Inferior parietal cortex (tissue), 1 donor: Measurements from ENCODE around the gene MAP7.

Source experiments
- DNase-seq: peaks from one replicate; pipeline ENCODE4 v3.0.0-alpha.2; 2016; ENCODE audit errors: extremely low spot score

The MAP7 gene

DNA sequence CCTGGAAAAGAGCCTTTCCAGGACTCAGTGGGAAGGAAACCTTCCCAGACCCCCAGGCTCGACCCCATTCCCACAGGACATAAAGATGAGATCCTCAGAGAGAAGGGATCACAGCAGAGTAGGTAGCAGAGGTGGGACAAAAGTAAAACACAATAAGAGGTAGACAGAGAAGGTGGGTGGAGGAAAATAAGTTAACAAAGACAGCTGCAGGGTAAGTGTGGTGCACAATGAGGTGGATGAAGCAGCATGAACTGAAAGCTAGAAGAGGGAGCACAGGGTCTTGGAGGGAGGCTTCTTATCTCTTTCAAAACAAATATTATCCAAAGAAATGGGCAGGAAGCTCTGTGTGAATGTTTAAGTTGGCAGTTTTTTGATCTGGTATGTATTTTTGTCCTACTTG is 14.0 kb upstream of the MAP7 start:
- DNase-seq: no peak

DNA sequence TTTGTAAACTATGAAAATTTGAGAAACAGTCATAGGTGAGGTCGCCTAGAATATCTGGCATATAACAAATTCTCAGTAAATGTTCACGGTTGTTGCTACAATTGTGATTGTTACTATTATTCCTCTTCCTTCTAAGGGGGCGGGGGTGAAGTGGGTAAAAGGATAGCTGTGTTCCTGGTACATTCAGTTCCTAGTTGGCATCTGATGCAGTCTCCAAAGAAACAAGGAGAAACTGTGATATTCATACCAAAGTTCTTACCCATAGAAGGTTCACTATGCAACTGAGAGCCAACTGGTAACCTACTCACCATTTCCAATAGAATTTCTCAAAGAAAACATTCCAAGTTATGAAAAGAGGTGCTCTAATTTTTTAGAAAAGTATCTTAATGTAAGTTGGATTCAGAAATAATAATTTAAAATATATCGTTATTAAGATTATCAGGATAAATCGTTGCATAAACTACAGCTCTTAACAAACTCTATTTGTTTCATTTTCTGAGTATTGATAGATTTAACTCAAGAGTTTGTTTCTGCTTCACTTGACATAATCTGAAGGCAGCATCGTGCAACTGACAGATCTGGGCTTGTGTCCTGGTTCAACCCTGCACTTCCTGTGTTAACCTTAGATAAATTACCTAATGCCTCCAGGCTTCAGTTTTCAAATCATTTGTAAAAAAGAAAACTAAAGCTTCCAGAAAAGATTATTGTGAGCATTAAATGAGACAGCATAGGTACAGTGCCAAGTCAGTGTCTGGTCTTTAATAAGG is 13.3 kb upstream of the MAP7 start:
- no peak for DNase-seq

DNA sequence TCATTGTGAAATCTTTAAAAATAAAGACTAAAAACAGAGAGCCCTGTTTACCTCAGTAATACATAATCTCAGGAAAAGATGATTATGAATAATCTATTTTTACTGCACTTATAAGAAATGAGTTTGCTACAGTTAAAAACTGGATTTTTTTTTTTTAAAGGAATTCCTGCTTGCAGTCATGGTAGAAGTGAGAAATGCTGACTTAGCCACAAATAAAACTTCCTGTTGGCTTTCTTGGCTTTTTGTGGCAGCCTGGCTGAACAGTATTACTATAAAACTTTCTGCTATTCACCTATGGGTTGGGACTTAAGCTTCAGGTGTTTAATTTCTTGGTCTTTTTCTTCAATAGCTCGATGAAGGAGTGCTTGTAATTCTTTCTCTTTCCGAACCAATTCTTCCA is 12.0 kb upstream of the MAP7 start:
- no peak for DNase-seq

DNA sequence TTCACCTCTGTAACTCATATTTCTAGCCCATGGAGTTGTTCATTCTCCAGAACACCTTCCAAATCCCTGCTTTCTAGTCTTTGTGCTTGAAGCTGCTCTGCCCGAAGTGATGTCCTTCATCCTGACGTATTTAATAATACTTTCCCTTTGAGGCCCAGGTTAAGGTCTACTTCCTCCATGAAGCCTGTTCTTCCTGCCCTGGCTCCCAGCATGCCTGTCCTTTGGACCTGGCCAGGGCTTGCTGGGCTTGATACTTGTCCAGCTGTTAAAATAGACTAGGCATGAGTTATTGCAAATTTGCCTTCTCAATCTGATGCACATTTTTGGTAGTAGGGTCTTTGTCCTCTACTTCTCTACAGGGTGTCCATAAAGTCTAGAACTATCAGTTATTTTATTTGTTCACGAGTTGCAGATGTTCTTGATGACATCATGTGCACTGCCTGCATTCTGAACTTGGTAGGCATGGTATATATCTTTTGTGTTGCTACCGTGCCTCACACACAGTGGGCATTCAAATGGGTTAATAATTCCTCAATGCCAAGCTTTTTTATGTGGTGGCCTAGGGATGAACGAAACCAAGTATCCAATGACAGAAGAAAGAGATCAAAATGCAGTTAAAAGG is 3.1 kb upstream of the MAP7 start:
- DNase-seq: no peak

DNA sequence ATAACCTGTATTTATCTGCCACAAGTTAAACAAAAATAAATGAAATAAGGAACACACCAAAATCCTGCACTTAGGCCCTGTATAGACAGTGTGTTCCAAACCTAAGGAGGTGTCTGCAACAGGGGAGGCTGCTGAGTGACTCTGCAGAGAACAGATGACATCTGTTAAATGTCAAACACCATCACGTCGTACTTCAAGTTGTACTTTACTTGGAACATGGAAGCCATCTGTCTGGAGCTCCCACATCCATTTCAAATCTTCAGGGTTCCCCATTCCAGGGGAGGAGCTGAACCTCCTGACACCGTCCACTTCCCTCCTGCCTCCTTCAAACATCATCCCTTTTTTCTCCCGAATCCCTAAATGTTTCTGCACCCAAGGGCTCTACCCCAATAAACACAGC is 1.8 kb upstream of the MAP7 start:
- DNase-seq: no peak

DNA sequence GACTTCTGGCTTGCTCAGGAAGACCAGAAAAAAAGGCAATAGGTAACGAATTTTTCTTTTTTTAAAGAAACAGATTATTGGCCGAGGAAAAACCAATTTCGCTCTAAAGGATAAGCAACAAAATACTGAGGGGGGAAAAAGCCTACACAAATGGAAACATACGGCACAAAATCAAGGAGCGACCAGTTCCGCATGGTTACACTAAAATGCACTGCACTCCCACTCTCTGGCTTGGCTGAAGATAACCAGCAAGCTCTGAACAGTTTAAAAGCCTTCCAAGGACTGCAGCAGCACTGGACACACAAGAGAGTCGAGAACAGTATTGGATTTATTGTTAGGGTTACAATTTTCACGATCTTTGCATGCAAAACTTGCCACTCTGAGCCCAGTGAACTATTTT is 881 bp upstream of the MAP7 start:
- DNase-seq: no peak

DNA sequence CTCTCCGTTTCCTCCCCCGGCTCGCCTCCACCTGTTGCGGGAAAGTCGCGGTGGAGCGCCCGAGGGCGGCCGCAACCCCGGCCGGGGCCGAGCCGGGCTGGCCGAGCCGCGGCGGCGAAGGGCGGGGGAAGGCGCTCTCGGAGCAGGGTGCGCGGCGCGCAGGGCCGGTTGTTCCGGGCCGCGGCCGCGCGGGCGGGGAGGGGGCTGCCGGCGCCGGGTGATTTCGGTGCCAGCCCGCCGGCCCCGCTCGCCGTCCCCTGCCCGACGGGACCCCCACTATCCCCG is 235 bp downstream of the MAP7 start:
- no peak for DNase-seq

DNA sequence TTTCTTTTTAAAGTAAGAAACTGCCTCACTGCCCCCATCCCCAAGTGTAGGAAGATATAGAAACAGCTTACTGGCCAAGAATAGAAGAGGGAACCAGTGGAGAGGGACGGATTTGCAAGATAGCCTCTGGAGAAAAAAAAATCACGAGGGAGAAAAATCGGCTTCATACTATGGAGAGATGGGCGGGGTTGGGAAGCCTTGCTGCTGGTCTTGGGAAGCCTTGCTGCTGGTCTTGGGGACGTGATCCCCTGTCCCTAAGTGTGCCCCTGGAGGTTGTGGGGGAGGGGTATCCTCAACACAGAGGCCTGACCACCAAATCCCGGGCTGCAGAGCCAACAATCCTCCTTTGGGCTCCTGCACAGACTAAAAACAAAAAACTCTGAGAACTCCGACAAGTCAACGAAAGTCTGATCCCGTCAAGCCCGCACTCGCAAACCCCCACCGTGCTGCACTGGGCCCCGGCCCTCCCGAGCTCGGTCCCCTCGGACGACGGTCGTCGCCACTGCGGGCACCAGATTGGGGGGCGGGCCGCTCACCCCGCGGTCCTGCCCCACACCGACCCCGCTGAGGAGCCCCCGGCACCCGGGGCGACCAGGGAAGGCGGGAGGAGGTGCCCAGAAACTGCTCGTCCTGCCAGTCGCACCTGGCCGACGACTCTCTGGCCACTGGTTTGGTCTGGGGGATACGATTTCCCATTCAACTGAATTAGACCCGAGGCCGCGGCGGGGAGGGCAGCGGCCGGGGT is 750 bp downstream of the MAP7 start:
- no peak for DNase-seq

DNA sequence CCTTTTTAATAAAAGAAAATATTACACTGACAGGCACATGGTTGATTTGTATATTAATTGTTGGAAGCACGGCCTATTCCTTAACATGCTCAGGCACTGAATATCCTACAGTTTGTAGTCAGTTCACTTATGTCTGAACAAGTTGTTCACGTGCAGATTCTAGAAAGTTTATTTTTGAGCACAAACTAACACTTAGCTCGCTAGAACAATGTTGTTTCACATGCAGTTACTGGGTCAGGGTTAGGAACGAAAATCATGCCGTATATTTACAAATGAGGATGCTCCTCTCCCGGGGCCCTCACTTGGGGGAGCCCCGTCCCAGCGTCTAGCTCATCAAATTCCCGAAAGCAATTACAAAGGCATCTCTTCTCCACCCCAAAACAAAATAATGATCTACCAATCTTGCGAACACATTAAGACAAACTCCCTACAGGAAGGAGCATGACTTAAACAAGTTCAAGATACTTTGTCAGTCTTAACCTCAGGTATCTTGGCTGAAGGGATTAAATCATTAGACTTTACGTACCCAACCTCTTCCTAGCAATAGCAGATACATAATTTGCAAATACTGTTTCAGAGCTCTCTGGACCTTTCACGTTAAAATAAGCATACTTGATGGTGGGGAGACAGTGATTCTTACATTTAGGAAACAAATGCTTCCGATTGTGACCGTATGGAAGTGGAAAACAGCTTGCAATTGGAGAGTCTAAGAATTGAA is 1.5 kb downstream of the MAP7 start:
- DNase-seq: peak; percentile 43

DNA sequence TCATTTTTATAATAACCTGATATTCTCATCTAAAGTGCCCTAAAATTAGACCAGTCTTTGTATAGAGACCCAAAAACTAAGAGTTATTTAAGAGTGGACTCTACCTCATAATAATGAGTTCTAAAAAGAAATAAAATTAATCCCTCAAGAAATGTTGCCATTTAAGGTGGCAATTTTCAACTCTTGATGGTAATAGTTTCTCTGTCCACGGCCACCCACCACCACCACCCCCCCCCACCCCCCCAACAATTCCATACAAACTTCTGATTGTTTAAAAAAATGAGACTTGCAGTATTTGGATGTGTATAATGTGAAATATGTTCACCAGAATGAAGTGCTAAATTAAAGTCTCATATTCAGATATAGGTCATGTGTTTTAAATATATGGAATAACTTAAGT is 2.4 kb downstream of the MAP7 start:
- no peak for DNase-seq

DNA sequence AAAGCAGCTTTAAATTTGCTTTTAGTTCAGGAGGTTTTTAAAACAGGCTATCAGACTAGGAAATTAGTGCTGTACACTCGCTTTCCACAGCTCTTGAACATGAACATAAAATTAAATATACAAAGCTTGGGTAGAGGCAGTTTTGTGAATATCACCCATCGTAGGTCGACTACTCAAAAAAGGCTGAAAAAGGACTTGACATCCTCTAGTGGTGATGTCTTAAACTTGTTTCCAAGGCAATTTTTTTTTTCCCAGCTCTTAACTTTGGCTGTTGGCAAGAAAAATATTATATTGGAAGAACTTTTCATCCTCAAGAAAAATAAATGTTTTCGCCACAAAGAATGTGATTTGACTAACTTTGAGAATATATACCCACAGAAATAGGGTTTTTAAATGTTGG is 2.9 kb downstream of the MAP7 start:
- DNase-seq: peak; percentile 86

DNA sequence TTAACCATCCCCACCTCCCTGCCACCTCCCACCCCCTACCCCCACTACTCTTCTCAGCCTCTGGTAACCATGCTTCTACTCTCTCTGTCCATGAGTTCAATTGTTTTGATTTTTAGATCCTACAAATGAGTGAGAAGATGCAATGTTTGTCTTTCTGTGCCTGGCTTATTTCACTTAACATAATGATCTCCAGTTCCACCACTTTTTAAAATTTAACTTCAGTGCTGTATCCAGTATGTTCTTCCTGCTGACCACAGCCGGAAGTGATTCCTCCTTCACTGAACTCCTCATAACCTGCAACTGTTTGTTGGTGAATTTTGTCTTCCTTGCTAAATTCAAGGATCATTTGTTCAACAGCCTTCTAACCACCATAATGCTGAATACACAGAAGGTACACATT is 3.9 kb downstream of the MAP7 start:
- no peak for DNase-seq

DNA sequence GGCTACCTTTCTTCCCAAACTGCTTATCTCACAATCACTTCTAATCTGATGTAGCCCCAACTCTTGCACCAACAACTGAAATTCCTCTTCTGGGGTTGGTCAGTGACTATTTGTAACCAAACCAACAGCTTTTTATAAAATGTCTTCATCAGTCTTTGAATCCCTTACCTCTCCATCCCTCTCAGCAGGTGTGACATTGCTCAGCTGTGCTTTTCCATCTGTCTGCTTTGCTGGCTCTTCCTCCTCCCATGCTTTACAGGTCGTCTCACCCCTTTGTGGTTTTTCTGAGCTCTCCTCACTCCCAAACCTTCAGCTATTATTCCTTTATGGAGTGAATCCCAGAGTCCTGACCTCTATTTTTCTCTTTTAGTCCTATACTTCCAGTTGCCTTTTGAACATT is 5.9 kb downstream of the MAP7 start:
- no peak for DNase-seq

DNA sequence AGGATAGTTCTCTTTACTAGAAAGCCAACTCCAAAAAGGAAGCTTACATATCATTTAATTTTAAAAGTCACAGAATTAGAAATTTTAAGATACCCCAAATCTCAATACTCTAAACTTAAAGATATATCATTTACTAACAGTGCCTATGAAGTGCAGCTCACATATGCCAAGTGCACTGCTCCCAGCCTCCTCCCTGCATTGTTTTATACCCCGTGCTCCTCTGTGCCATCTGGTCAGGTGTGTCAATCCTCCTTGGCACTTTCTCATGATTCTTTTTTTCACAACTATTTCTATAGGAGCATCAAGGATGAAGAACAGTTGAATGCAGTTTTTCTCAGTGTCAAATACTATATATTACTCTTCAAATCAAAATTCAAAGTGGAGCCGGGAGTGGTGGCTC is 8.8 kb downstream of the MAP7 start:
- no peak for DNase-seq

DNA sequence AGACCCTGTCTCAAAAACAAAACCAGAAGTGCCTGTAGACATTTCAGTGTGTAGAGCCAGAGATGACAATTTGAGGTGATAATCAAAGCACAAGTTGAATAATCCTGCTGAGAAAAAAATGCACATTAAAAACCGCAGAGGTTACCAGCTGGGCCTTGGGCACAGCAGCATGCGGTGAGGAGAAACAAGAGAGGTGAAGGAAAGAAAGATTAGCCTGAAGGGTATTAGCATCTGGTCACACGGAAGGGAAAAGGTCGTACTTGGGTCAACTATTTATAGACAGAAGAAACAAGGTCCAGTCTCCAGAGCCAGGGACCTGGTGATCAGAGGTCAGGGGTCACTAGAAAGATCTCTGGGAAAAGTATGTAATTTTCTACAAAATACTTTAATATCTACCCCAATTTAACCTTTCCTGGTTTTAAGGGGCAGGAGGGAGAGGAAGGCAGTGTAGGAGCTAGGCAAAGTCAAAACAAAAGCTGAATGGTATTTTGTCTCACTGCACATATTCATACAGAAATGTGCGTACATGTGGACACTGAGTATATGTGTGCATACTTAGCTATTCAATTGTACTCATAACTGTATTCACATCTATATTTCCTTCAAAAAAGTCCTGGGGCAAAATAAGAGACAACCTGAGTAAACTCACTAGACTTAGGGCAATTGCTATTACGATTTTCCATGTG is 10.1 kb downstream of the MAP7 start:
- DNase-seq: no peak

DNA sequence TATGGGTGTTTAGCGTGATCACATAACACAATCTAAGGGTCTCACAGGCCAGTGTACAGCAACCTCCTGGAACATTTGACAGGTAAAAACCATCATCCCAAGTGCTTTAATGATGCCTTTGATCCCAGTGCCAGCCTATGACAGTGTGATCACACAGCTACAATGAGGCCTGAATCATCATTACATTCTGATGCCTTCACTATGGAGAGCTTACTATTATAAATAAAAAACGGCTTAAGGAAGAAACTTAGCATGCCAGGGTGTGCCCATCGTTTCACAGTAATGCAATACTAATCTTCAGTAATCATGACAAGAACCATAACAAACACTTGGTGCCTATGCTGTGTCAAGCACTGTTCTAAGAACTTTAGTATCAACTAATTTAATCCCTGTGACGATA is 11.4 kb downstream of the MAP7 start:
- no peak for DNase-seq

DNA sequence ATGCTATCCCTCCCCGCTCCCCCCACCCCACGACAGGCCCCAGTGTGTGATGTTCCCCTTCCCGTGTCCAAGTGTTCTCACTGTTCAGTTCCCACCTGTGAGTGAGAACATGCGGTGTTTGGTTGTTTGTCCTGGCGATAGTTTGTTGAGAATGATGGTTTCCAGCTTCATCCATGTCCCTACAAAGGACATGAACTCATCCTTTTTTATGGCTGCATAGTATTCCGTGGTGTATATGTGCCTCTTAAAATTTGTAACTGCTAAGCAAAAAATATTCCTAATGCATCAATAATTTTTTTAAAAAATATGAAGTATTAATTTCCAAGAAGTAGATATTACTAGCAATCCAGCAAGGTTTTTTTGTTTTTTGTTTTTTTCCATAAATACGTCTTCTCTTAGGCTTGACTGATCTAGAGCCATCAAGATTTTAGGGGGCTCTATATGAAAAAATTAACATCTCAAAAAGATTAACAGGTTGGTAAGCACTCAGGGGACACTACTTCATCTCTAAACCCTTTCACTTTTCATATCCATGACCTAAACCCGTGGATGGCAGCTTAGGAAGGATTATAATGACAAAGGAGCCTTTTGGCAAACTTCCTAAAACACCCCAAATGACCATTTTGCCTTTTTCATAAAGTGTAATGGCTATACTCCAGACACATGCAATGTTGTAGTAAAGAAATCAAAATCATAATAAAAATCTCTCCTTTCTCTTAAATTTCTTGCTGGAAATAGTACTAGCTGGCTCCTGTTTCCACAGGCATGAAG is 14.2 kb downstream of the MAP7 start:
- no peak for DNase-seq

DNA sequence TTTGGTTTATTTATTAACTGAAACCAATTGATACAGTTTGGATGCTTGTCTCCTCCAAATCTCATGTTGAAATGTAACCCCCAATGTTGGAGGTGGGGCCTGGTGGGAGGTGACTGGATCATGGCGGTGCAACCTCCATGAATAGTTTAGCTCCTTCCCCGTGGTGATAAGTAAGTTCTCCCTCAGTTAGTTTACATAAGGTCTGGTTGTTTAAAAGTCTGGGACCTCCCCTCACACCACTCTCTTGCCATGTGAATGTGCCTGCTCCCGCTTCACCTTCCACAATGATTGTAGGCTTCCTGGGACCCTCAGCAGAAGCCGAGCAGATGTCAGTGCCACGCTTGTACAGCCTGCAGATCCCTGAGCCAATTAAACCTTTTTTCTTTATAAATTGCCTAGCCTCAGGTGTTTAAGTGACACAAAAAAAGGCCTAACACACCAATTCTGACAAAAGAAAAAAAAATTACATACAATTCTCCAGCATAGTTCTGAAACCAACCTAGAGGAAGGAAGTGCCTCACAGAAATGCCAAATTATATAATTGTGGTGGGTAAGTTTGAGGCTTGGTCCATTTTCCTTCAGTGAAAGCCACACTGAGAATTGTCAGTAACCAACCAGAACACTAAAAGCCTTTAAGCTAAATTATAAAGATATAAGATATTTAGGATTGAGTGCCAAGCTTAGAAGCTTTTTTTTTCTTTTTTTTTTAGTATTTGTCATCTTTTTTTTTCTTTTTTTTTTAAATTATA is 15.0 kb downstream of the MAP7 start:
- no peak for DNase-seq

DNA sequence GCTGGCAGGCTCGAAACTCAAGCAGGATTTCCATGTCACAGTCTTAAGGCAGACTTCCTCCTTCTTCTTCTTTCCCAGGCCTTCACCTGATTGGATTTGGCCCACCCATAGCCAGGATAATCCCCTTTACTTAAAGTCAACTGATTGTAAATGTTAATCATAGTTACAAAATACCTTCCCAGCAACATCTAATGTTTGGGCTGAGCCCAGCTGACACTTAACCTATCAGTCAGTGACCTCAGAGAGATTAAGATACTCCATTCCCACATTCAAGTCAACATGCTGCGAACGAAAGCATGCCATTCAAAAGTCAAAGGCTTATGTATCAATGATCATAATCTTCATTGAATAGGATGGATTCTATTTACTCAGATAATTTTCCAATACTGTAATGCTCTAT is 16.0 kb downstream of the MAP7 start:
- no peak for DNase-seq

DNA sequence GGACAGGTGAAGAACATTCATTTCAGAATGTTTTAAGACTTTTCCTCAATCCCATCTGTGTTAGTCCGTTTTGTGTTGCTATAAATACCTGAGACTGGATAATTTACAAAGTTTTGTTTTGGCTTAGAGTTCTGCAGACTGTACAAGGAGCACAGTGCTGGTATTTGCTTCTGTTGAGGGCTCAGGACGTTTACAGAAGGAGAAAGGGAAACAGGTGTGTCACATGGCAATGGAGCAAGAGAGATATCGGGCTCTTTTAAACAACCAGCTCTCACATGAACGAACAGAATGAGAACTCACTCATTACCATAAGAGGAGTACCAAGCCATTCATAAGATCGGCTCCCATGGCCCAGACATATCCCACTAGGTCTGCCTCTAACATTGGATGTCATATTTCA is 16.7 kb downstream of the MAP7 start:
- DNase-seq: no peak

DNA sequence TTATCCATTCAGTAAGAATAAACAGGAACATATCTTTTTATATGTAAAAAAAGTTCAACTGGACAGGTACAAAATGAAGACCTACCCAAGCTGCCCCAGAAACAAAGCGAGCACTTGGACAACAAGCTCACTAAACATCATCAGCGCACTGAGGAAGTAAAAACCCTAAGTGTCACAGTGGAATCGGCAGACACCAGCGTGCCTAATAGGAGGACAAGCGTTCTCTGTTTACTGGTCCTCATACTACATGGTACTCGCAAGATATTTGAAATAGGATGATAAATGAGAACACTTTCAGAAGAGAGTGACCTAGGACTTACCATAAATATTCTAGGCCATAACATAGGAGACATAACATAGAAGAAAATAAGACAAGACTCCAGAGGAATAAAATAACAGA is 18.2 kb downstream of the MAP7 start:
- DNase-seq: peak; percentile 62
